Ovary (tissue), 9 donors: ENCODE data around the gene PRR18. TPM values are rescaled to one million over a fixed set of nuclear protein-coding genes. Genes with fewer than 3 reads are reported as not detected.

Experiments used
- DNase-seq, 5 donors: peaks; one replicate each; pipeline ENCODE4 v3.0.0-alpha.2; 2019 to 2020
- H3K27ac ChIP-seq, 2 donors: fragments of 200-600 bp; one replicate each; pipeline versions ENCODE4 v1.5.1 to v1.8.0; 2019 to 2022
- H3K27me3 ChIP-seq: fragments of 200-600 bp; one replicate; pipeline ENCODE4 v1.8.0; 2022
- H3K36me3 ChIP-seq: fragments of 200-600 bp; sonication (generic); one replicate; pipeline ENCODE4 v1.5.1; 2019
- H3K4me1 ChIP-seq: one replicate; pipeline ENCODE4 v1.8.1; 2013; ENCODE audit warnings: mild to moderate bottlenecking, moderate library complexity; ENCODE audit not compliant: insufficient read depth
- H3K4me3 ChIP-seq: fragments of 200-600 bp; sonication (generic); one replicate; pipeline ENCODE4 v1.5.1; 2017
- H3K9me3 ChIP-seq, 2 donors: fragments of 200-600 bp in 1 of 2; sonication (generic) in 1 of 2; one replicate each; pipeline versions ENCODE4 v1.5.1 to v1.8.1; 2013 to 2019; ENCODE audit warnings: mild to moderate bottlenecking in 1 of 2, moderate library complexity in 1 of 2
- CTCF ChIP-seq, 3 donors: fragments of 450-650 bp in 2 of 3; fragments of 200-600 bp in 1 of 3; IDR thresholded peaks; one replicate each; pipeline versions ENCODE4 v1.5.1 to v1.8.0; 2016 to 2022; ENCODE audit warnings: antibody characterized with exemption in 3 of 3, mild to moderate bottlenecking in 1 of 3
- EP300 ChIP-seq: sonication (generic); formaldehyde crosslinking; IDR thresholded peaks from one replicate; pipeline ENCODE4 v1.6.1; 2017; ENCODE audit warnings: antibody characterized with exemption
- POLR2A ChIP-seq: fragments of 450-650 bp; IDR thresholded peaks from one replicate; pipeline ENCODE4 v1.6.1; 2017; ENCODE audit warnings: antibody characterized with exemption, mild to moderate bottlenecking, moderate library complexity
- WGBS, 3 donors: extraction: QIAGEN DNeasy Blood & Tissue Kit in 1 of 3; methylation state at CpG; one replicate each; pipeline versions ENCODE4 v1.1.5 to v1.1.7; 2013 to 2017; 5-methylcytosine and 5-hydroxymethylcytosine counted together
- intact Hi-C, 4 donors: fragments of 100-400 bp; cut with DNase I; formaldehyde crosslinking; loops; one replicate each; pipeline versions ENCODE4 v1.11.0 to v1.15.1; 2022 to 2023
- polyA plus RNA-seq, 2 donors: library from polyadenylated mRNA; stranded (reverse); fragments of 200-250 nt in 1 of 2; fragments of 350-450 nt in 1 of 2; fragmentation: Illumina TruSeq in 1 of 2; extraction: RNeasy Lipid Tissue Mini Kit (QIAGEN cat#74804) in 1 of 2; gene quantifications; one replicate each; pipeline ENCODE4 v1.2.3, GENCODE V29; 2013 to 2014
- total RNA-seq, 7 donors: library from RNA; depleted of rRNA in 2 of 7; stranded (reverse); fragments of >200 nt in 2 of 7; fragmentation: NEBNext Ultra II Directional in 3 of 7; extraction: Animal tissue kit (Norgen Biotek cat#: 25700) in 3 of 7; gene quantifications; one replicate each; pipeline versions ENCODE4 v1.1.0 to v1.2.4, GENCODE V29; 2016 to 2023
- donor health status: DM: no; HTN: no; CAD: no; lungs with moderate emphysema.
- donor health status: DM: no; HTN: no; CAD: no.
- donor health status: Bipolar disorder and iron deficiency.
- donor health status: DM: yes; HTN: yes; CAD: no.
- donor health status: DM: no; HTN: no; CAD: no.
- donor health status: DM: yes; HTN: yes; CAD: no.

The PRR18 gene
- total and polyA plus RNA-seq, 9 donors, result 0.05 to 5.1 (median 0.25) TPM; not detected in 5

DNA sequence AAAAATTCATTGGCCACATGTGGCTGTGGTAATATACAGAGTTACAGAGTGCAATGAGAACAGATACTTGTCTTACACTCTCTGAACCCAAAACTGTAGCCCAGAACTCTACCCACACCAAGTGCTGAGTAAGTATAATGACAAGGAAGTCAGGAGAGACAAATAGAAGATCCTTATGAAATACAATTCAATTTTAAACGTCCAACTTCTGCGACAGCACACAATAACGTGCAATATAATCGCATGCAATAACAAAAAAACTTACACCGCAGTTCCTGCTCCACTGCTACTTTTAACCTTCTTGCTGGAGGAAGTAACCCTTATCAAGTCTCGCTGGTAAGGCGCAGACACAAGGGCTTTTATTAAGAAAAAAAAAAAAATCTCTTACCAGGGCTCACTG is 33.3 kb upstream of the PRR18 start:
- DNase-seq, result no peak
- WGBS, 3 donors, result 8 to 23% (median 9%) methylated on average over 7 of the region's 7 CpGs
- Histone ChIP-seq H3K9me3 (no peaks in the 10 kb centered on the region), H3K36me3 (no peaks in the 10 kb centered on the region), H3K27ac (no peak overlapping the region), H3K27me3 (no peaks in the 10 kb centered on the region), H3K4me1 (peaks cover 5% of the 10 kb centered on the region), H3K4me3 (peak overlapping the region; percentile 95)
- no peak for TF ChIP-seq CTCF (IDR thresholded peaks at IDR 0.05)
- no peak for TF ChIP-seq POLR2A
- TF ChIP-seq EP300, result no peak
- intact Hi-C loops, result loop anchor here in 1 of 4 donors (5.0 kb wide), 1 partner anchor 41 kb away; the partner anchor contains the start of gene MPC1

- no peak overlapping the region for H3K27ac ChIP-seq
- H3K4me3 ChIP-seq, result no peak overlapping the region
- H3K36me3 ChIP-seq, result no peaks in the 10 kb centered on the region
- H3K9me3 ChIP-seq, result no peaks in the 10 kb centered on the region
- H3K4me1 ChIP-seq, result peaks cover 5% of the 10 kb centered on the region
- H3K27me3 ChIP-seq, result no peaks in the 10 kb centered on the region
- TF ChIP-seq EP300 (no peak), POLR2A (no peak), CTCF (IDR thresholded peaks at IDR 0.05) (no peak)
- intact Hi-C loops, result no loop called here
- no peak for DNase-seq
- 93 to 98% (median 96%) methylated on average over 9 of the region's 9 CpGs for WGBS, 3 donors
Observed at GRCh38 chr6:166338854-166339253, 30.7 kb upstream of the PRR18 start.

DNA sequence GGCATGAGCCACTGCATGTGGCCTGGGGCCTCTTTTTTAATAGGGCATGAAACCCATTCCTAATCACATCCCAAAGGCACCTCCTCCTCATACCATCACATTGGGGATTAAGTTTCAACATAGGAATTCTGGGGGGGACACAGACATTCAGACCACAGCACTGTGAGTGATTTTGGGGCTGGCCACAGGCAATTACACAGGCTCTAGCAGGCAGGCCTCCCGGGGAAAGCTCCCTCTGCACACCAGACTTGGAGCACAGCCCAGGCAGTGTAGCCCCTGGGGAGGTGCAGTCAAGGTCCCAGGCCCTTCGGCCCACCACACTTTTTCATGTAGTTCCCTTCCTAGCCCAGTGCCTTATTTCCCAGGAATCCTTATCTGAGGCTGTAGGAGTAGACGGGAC is 28.7 kb upstream of the PRR18 start:
- intact Hi-C loops, result no loop called here
- peaks cover 8% of the 10 kb centered on the region for H3K4me1 ChIP-seq
- H3K27me3 ChIP-seq, result no peaks in the 10 kb centered on the region
- H3K9me3 ChIP-seq, result no peaks in the 10 kb centered on the region
- no peak overlapping the region for H3K27ac ChIP-seq
- no peak overlapping the region for H3K4me3 ChIP-seq
- no peak for TF ChIP-seq EP300
- no peak for TF ChIP-seq POLR2A
- no peak for TF ChIP-seq CTCF (IDR thresholded peaks at IDR 0.05)
- no peaks in the 10 kb centered on the region for H3K36me3 ChIP-seq
- DNase-seq, result no peak
- 69 to 77% (median 74%) methylated on average over 3 of the region's 3 CpGs for WGBS, 3 donors

- Histone ChIP-seq H3K27me3 (no peaks in the 10 kb centered on the region), H3K4me3 (no peak overlapping the region), H3K27ac (no peak overlapping the region), H3K36me3 (no peaks in the 10 kb centered on the region), H3K4me1 (peaks cover 9% of the 10 kb centered on the region), H3K9me3 (no peaks in the 10 kb centered on the region)
- TF ChIP-seq POLR2A, result no peak
- no peak for TF ChIP-seq CTCF (IDR thresholded peaks at IDR 0.05)
- TF ChIP-seq EP300, result no peak
- intact Hi-C loops, result no loop called here
- 76 to 79% (median 76%) methylated on average over 11 of the region's 11 CpGs for WGBS, 3 donors
- DNase-seq, result no peak
Observed at GRCh38 chr6:166335378-166336302, 27.4 kb upstream of the PRR18 start.
